Nephron (organoid): Measurements from ENCODE around the gene STAB1.

Experiments used
- H3K27ac Mint-ChIP-seq, 3 experiments: 2 replicates each; pipeline ENCODE4 v1.8.0; 2020; ENCODE audit warnings: mixed read lengths in 3 of 3, mild to moderate bottlenecking in 2 of 3, moderate library complexity in 1 of 3
- H3K27me3 Mint-ChIP-seq: 2 replicates; pipeline ENCODE4 v1.8.0; 2021; ENCODE audit warnings: low read depth, mild to moderate bottlenecking, moderate library complexity, mixed read lengths
- H3K36me3 Mint-ChIP-seq: 2 replicates; pipeline ENCODE4 v1.8.0; 2020; ENCODE audit warnings: low read depth, mixed read lengths
- H3K4me1 Mint-ChIP-seq: 2 replicates; pipeline ENCODE4 v1.8.0; 2020; ENCODE audit warnings: mixed read lengths
- H3K4me3 Mint-ChIP-seq, 3 experiments: 2 replicates each; pipeline ENCODE4 v1.8.0; 2020; ENCODE audit warnings: mild to moderate bottlenecking in 3 of 3, mixed read lengths in 3 of 3, moderate library complexity in 2 of 3
- H3K9me3 Mint-ChIP-seq: 2 replicates; pipeline ENCODE4 v1.8.0; 2020; ENCODE audit warnings: mixed read lengths
- CTCF ChIP-seq, 3 experiments: fragments of 200-600 bp; sonication (generic); IDR thresholded peaks; one replicate each; pipeline ENCODE4 v1.5.0; 2021; ENCODE audit warnings: antibody characterized with exemption in 3 of 3; ENCODE audit not compliant: unreplicated experiment in 3 of 3

The STAB1 gene

GRCh38 chr3:52450489-52451236 lies 44.5 kb upstream of the STAB1 start:
- Mint-ChIP-seq H3K27ac (peak overlapping the region in 2 of 3 experiments; percentile 38 to 63), H3K4me1 (peaks cover 48% of the 10 kb centered on the region)
- TF ChIP-seq CTCF (IDR thresholded peaks at IDR 0.05; ENCODE audit: unreplicated experiment in 3 of 3), result no peak

DNA sequence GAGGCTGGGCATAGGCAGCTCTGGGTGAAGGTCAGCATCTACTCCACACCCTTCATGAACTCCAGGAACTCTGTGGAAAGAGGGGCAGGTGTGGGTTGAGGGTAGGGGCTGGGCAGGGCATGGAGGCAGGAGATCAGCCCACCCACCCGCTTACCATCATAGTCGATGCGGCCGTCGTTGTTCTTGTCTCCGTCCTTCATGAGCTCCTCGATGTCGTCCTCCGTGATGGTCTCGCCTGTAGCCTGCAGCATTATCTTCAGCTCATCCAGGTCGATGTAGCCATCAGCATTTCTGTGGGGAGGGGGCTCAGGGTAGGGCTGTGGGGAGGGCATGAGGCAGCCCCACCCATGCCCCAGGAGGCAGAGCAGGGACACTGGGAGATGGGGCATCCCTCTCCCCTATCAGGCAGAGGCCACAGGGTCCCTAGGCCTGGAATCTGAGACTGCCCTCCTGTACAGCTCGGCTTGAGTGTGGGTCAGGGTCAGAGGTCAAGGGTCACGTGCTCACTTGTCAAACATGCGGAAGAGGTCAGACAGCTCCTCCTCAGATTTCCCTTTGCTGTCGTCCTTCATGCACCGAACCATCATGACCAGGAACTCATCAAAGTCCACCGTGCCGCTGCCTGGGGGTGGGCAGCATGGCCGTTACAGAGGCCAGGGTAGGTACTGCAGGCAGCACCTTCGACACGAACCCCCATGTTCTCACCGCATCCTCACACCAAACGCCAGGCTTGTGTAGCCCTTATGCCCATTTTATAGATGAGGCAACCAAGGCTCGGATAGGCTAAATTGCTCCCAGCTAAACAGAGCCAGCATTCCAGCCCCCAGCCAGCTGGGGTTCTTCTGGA lies 43.7 kb upstream of the STAB1 start:
- no peaks in the 10 kb centered on the region for H3K36me3 Mint-ChIP-seq
- H3K27ac Mint-ChIP-seq, result peak overlapping the region in 1 of 3 experiments; percentile 26
- TF ChIP-seq CTCF (IDR thresholded peaks at IDR 0.05; ENCODE audit: unreplicated experiment in 3 of 3), result no peak
- H3K27me3 Mint-ChIP-seq, result peaks cover 11% of the 10 kb centered on the region
- no peaks in the 10 kb centered on the region for H3K9me3 Mint-ChIP-seq
- peaks cover 54% of the 10 kb centered on the region for H3K4me1 Mint-ChIP-seq
- peak overlapping the region in 2 of 3 experiments; percentile 94 to 99 for H3K4me3 Mint-ChIP-seq

More at GRCh38 chr3:52450489-52451236, 44.5 kb upstream of the STAB1 start:
- Mint-ChIP-seq H3K4me3 (peak overlapping the region in 2 of 3 experiments; percentile 51 to 94), H3K27me3 (peaks cover 11% of the 10 kb centered on the region), H3K36me3 (no peaks in the 10 kb centered on the region), H3K9me3 (no peaks in the 10 kb centered on the region)

GRCh38 chr3:52452126-52452525 lies 43.0 kb upstream of the STAB1 start:
- peaks cover 2% of the 10 kb centered on the region for H3K36me3 Mint-ChIP-seq
- peaks cover 57% of the 10 kb centered on the region for H3K4me1 Mint-ChIP-seq
- no peak overlapping the region for H3K27ac Mint-ChIP-seq
- peak overlapping the region in 2 of 3 experiments; percentile 94 to 99 for H3K4me3 Mint-ChIP-seq
- no peaks in the 10 kb centered on the region for H3K9me3 Mint-ChIP-seq
- peaks cover 7% of the 10 kb centered on the region for H3K27me3 Mint-ChIP-seq
- no peak for TF ChIP-seq CTCF (IDR thresholded peaks at IDR 0.05; ENCODE audit: unreplicated experiment in 3 of 3)

GRCh38 chr3:52452570-52453221 lies 42.4 kb upstream of the STAB1 start:
- Mint-ChIP-seq H3K4me1 (peaks cover 60% of the 10 kb centered on the region), H3K36me3 (peaks cover 7% of the 10 kb centered on the region), H3K27me3 (peaks cover 4% of the 10 kb centered on the region), H3K4me3 (peak overlapping the region; percentile 94 to 99 (median 98)), H3K27ac (peak overlapping the region in 1 of 3 experiments; percentile 87), H3K9me3 (no peaks in the 10 kb centered on the region)
- no peak for TF ChIP-seq CTCF (IDR thresholded peaks at IDR 0.05; ENCODE audit: unreplicated experiment in 3 of 3)

DNA sequence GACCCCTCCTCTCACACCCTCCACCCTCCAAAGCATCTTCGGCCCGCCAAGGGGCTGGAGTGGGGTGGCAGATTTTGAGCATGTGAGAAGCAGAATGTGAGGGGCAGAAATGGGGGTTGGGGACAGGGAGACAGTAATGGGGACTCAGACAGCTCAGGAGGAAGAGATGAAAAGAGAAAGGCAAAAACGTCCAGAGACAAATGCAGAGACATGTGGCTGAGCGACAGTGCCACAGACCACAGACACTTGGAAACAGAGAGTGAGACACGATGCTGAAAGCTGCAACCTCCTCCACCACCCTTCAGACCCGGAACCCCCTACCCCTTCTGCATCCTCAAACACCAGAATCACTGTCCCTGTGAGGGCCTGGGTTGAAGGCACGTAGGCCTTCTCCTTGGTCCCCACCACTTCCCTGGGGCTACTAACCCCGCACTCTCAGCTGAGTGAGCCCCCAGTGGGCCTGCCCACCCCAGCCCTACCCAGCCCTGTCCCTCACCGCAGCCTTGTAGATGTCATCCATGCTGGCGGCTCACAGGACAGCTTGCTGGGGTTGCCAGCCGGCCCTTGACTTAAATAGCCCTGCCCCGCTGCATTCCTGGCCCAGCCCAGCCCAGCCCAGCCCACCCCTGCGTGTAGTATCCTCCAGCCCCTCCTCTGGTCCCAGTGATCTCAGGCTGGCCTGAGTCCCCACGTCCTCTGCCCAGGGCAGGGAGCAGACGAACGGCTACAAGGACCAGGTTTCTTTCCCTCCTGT lies 41.5 kb upstream of the STAB1 start, which contains the start of gene TNNC1:
TNNC1 (minus strand) TSS at position 546 of the 754 bp plus-strand sequence; CDS start at position 520, 26 bp downstream.
- no peak for TF ChIP-seq CTCF (IDR thresholded peaks at IDR 0.05; ENCODE audit: unreplicated experiment in 3 of 3)
- Mint-ChIP-seq H3K27me3 (peaks cover 3% of the 10 kb centered on the region), H3K4me3 (peak within 1 kb of the TSS; percentile 94 to 99 (median 98)), H3K36me3 (peaks cover 17% of the 10 kb centered on the region), H3K27ac (peak within 1 kb of the TSS; percentile 87 to 96 (median 88)), H3K4me1 (peaks cover 53% of the 10 kb centered on the region), H3K9me3 (no peaks in the 10 kb centered on the region)
